ENCODE measurements around the gene SNX10. TPM values are rescaled to one million over a fixed set of nuclear protein-coding genes. Genes with fewer than 3 reads are reported as not detected.

The SNX10 gene
- total RNA-seq, 1 experiment from 2014 or later, result 8.8 TPM

DNA sequence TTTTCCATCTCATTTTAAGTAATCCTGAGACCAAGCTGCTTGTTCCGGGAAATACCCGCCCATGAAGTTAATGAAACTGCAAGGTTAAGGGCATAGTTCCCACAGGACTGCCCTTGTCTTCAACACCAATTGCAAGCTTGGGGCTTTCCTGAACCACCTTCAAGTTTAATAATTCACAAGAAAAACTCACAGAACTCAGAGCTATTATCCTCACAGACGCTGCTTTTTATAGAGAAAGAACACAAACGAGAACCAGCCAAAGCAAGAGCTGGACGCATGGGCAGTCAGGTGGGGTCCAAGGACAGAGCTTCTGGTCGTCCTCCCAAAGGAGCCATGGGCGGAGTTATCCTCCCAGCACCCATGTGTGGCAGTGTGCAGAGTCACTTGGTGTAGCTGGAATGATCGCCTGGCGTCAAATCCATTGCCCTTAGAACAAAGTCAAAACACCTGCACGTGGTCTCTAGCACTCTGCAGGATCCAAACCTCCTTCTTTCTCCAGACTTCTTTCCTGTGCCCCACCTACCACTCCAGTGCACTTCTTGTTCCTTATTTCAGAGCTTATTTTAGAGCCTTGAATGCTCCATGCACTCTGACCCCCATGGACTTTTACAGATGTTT, 56.7 kb downstream of the SNX10 start:
- POLR2A ChIA-PET, result no interaction called here
- H3K4me3 Mint-ChIP-seq (ENCODE audit: unreplicated experiment), result no peak overlapping the region
- BruUV-seq (replicated peaks), result no TSS peak

DNA sequence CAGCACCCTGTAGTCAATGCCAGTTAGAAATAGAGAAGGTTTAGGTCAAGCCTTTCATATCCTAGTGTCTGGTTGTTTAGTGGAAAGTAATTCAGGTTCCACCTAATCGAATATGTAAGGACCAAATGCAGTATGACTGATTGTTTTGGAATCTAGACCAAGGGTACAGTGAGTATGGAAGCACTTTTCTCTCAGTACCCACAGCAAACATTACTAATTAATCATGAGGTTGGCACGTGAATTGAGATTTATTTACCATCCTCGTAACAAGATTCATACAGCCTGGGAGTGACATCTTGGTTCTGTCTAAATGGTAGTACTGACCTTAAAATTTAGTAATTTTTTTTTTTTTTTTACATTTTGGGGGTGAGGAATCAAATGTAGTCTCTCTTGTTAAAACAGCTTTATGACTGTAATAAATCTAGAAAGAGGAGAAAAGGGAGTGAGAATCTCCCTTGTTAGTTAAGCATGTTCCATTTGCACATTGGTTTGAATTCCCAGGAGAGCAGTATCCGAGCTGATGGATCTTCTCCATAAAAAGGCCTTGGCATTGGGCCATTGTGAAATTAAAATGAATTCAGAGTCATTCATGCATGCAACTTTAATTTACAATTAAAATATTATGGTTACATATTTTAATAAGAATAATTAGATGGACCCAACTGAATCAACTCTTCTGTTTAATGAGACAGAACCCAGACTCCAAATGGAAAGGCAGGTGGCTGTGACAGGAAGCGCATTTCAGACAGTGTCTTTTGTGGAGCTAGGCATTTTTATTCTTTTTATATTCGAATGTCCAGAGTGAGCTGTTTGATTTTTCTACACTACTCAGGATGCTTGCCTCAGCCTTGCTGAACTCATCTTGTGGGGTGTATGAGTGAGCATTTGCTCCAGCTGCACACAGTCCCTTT, 57.6 kb downstream of the SNX10 start:
- Histone ChIP-seq H3K9me3 (no peaks in the 10 kb centered on the region), H3K27me3 (replicated peaks; ENCODE audit: control insufficient read depth, insufficient read depth, low read length) (no peaks in the 10 kb centered on the region), H3K36me3 (ENCODE audit: control insufficient read depth, insufficient read depth, low read length) (no peaks in the 10 kb centered on the region), H3K4me1 (no peaks in the 10 kb centered on the region), H3K4me3 (ENCODE audit: low read depth, low read length) (no peak overlapping the region)
- Mint-ChIP-seq H3K27ac (ENCODE audit: unreplicated experiment) (no peak overlapping the region), H3K4me3 (ENCODE audit: unreplicated experiment) (no peak overlapping the region), H3K4me1 (ENCODE audit: low read depth, unreplicated experiment) (no peaks in the 10 kb centered on the region), H3K9me3 (ENCODE audit: unreplicated experiment) (no peaks in the 10 kb centered on the region), H3K27me3 (ENCODE audit: insufficient read depth, unreplicated experiment) (no peaks in the 10 kb centered on the region), H3K36me3 (ENCODE audit: insufficient read depth, unreplicated experiment) (no peaks in the 10 kb centered on the region)
- TF ChIP-seq, protein P1, sequence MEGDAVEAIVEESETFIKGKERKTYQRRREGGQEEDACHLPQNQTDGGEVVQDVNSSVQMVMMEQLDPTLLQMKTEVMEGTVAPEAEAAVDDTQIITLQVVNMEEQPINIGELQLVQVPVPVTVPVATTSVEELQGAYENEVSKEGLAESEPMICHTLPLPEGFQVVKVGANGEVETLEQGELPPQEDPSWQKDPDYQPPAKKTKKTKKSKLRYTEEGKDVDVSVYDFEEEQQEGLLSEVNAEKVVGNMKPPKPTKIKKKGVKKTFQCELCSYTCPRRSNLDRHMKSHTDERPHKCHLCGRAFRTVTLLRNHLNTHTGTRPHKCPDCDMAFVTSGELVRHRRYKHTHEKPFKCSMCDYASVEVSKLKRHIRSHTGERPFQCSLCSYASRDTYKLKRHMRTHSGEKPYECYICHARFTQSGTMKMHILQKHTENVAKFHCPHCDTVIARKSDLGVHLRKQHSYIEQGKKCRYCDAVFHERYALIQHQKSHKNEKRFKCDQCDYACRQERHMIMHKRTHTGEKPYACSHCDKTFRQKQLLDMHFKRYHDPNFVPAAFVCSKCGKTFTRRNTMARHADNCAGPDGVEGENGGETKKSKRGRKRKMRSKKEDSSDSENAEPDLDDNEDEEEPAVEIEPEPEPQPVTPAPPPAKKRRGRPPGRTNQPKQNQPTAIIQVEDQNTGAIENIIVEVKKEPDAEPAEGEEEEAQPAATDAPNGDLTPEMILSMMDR (IDR thresholded peaks at IDR 0.05; ENCODE audit: insufficient read depth in 1 of 2, low read depth in 1 of 2, low read length in 1 of 2, severe bottlenecking in 1 of 2, unreplicated experiment in 1 of 2), result no peak
- intact Hi-C loops (cut with micrococcal nuclease; ENCODE audit: unreplicated experiment), result no loop called here
- ChIA-PET POLR2A (no interaction called here), CTCF (no interaction called here)
- no TSS peak for BruUV-seq (replicated peaks)
- no peak for DNase-seq

More for the DNA sequence above, 56.7 kb downstream of the SNX10 start:
- H3K36me3 ChIP-seq (ENCODE audit: control insufficient read depth, insufficient read depth, low read length), result no peaks in the 10 kb centered on the region
- DNase-seq, result no peak
- no peak overlapping the region for H3K4me3 ChIP-seq (ENCODE audit: low read depth, low read length)
- Mint-ChIP-seq H3K27ac (ENCODE audit: unreplicated experiment) (no peak overlapping the region), H3K36me3 (ENCODE audit: insufficient read depth, unreplicated experiment) (no peaks in the 10 kb centered on the region), H3K9me3 (ENCODE audit: unreplicated experiment) (no peaks in the 10 kb centered on the region), H3K4me1 (ENCODE audit: low read depth, unreplicated experiment) (no peaks in the 10 kb centered on the region), H3K27me3 (ENCODE audit: insufficient read depth, unreplicated experiment) (no peaks in the 10 kb centered on the region)
- CTCF ChIA-PET, result interaction anchor here (0.7 to 1.0 kb wide), 2 partner anchors 57 to 319 kb away, joined by 3 read pairs; no protein-coding TSS in a partner anchor
- H3K9me3 ChIP-seq, result no peaks in the 10 kb centered on the region
- TF ChIP-seq, protein P1 (IDR thresholded peaks at IDR 0.05; ENCODE audit: insufficient read depth in 1 of 2, low read depth in 1 of 2, low read length in 1 of 2, severe bottlenecking in 1 of 2, unreplicated experiment in 1 of 2), result no peak
- intact Hi-C loops (cut with micrococcal nuclease; ENCODE audit: unreplicated experiment), result no loop called here
- no peaks in the 10 kb centered on the region for H3K27me3 ChIP-seq (replicated peaks; ENCODE audit: control insufficient read depth, insufficient read depth, low read length)
- no peaks in the 10 kb centered on the region for H3K4me1 ChIP-seq

DNA sequence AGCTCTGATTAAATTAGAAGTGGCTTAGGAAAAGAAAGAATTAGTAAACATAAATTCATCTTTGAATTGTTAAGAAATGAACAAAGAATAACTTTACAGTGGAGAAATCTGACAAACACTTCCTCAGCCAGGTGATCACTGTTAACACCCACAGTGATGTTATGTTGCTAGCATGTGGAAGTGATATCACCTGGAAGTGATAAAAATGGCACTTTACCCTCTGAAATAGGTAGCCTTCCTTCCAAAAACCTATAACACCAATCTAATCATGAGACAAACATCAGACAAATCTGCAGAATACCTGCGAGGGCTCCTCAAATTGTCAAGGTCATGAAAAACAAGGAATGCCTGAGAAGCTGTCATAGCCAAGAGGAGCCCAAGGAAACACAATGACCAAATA, 59.5 kb downstream of the SNX10 start:
- ChIA-PET POLR2A (no interaction called here), CTCF (interaction anchor here (0.7 kb wide), 2 partner anchors 14 to 330 kb away, joined by 3 read pairs; no protein-coding TSS in a partner anchor)
- TF ChIP-seq, protein P1 (IDR thresholded peaks at IDR 0.05; ENCODE audit: insufficient read depth in 1 of 2, low read depth in 1 of 2, low read length in 1 of 2, severe bottlenecking in 1 of 2, unreplicated experiment in 1 of 2), result no peak
- DNase-seq, result no peak
- no peaks in the 10 kb centered on the region for H3K9me3 Mint-ChIP-seq (ENCODE audit: unreplicated experiment)
- H3K4me1 ChIP-seq, result no peaks in the 10 kb centered on the region
- H3K9me3 ChIP-seq, result no peaks in the 10 kb centered on the region
- H3K4me1 Mint-ChIP-seq (ENCODE audit: low read depth, unreplicated experiment), result no peaks in the 10 kb centered on the region
- H3K36me3 Mint-ChIP-seq (ENCODE audit: insufficient read depth, unreplicated experiment), result no peaks in the 10 kb centered on the region
- intact Hi-C loops (cut with micrococcal nuclease; ENCODE audit: unreplicated experiment), result no loop called here
- no peak overlapping the region for H3K27ac Mint-ChIP-seq (ENCODE audit: unreplicated experiment)
- H3K4me3 Mint-ChIP-seq (ENCODE audit: unreplicated experiment), result no peak overlapping the region
- H3K4me3 ChIP-seq (ENCODE audit: low read depth, low read length), result no peak overlapping the region
- H3K27me3 ChIP-seq (replicated peaks; ENCODE audit: control insufficient read depth, insufficient read depth, low read length), result no peaks in the 10 kb centered on the region
- no peaks in the 10 kb centered on the region for H3K27me3 Mint-ChIP-seq (ENCODE audit: insufficient read depth, unreplicated experiment)
- H3K36me3 ChIP-seq (ENCODE audit: control insufficient read depth, insufficient read depth, low read length), result no peaks in the 10 kb centered on the region
- BruUV-seq (replicated peaks), result no TSS peak

Measured in Caco-2 (cell line).